Activated naive CD4-positive, alpha-beta T cell treated with anti-CD3 and anti-CD28 coated beads, Interleukin-2, amount 50 U/mL, for 72 hours (primary cell): Measurements from ENCODE around the gene PDE4B. TPM values are rescaled to one million over a fixed set of nuclear protein-coding genes. Genes with fewer than 3 reads are reported as not detected.
A peak's percentile ranks its signal among the peaks of the same experiment; 100 is the strongest.
"Not testable (repeated sequence)": the region's sequence is repeated elsewhere in the genome, so short reads cannot be mapped to it uniquely, and the experiment has no call there.

Source experiments
- ATAC-seq, 2 donors: fragments of 150-1000 bp; cut with Tn5 transposase; 2 replicates each; pipeline ENCODE4 v1.10.0; 2021; ENCODE audit warnings: mild to moderate bottlenecking in 2 of 2, moderate library complexity in 2 of 2
- DNase-seq, 2 donors: peaks; one replicate each; pipeline ENCODE4 v3.0.0; 2021 to 2022; ENCODE audit warnings: low spot score in 2 of 2
- H3K27ac Mint-ChIP-seq, 2 donors: one replicate each; pipeline ENCODE4 v1.8.0; 2022; ENCODE audit warnings: mild to moderate bottlenecking in 2 of 2, mixed read lengths in 2 of 2
- H3K36me3 Mint-ChIP-seq, 2 donors: one replicate each; pipeline ENCODE4 v1.8.0; 2022; ENCODE audit warnings: mixed read lengths in 2 of 2
- H3K9me3 Mint-ChIP-seq, 2 donors: one replicate each; pipeline ENCODE4 v1.8.0; 2022; ENCODE audit warnings: mixed read lengths in 2 of 2
- total RNA-seq, 2 donors: library from RNA; stranded (reverse); gene quantifications; one replicate each; pipeline ENCODE4 v1.2.3, GENCODE V29; 2022

PDE4B gene
- total RNA-seq, 2 donors from 2014 or later = 23.8 to 25.6 TPM

GRCh38 chr1:66033781-66034180, 241.1 kb downstream of the PDE4B start:
- Mint-ChIP-seq H3K27ac (no peak overlapping the region), H3K9me3 (peaks cover 5 to 9% of the 10 kb centered on the region in 2 donors), H3K36me3 (peaks cover 0 to 10% of the 10 kb centered on the region in 2 donors)
- DNase-seq (no peak), ATAC-seq (peak in 1 of 2 donors; percentile 62)

- ATAC-seq = no peak
- Mint-ChIP-seq H3K9me3 (peaks cover 0 to 5% of the 10 kb centered on the region in 2 donors), H3K36me3 (no peaks in the 10 kb centered on the region), H3K27ac (no peak overlapping the region)
- no peak for DNase-seq
Observed at GRCh38 chr1:66035616-66036245, 243.0 kb downstream of the PDE4B start.

- DNase-seq = no peak
- Mint-ChIP-seq H3K27ac (no peak overlapping the region), H3K36me3 (no peaks in the 10 kb centered on the region), H3K9me3 (no peaks in the 10 kb centered on the region)
- no peak for ATAC-seq
Observed at GRCh38 chr1:66041654-66042053, 249.0 kb downstream of the PDE4B start.

- H3K36me3 Mint-ChIP-seq = no peaks in the 10 kb centered on the region
- DNase-seq = no peak
- no peaks in the 10 kb centered on the region for H3K9me3 Mint-ChIP-seq
- no peak overlapping the region for H3K27ac Mint-ChIP-seq
- no peak for ATAC-seq
Observed at GRCh38 chr1:66043186-66043585, 250.5 kb downstream of the PDE4B start.

- ATAC-seq (no peak), DNase-seq (no peak)
- Mint-ChIP-seq H3K27ac (no peak overlapping the region), H3K9me3 (no peaks in the 10 kb centered on the region), H3K36me3 (no peaks in the 10 kb centered on the region)
Observed at GRCh38 chr1:66044912-66045311, 252.2 kb downstream of the PDE4B start.

GRCh38 chr1:66046415-66046814, 253.7 kb downstream of the PDE4B start:
- H3K9me3 Mint-ChIP-seq = no peaks in the 10 kb centered on the region
- no peak overlapping the region for H3K27ac Mint-ChIP-seq
- H3K36me3 Mint-ChIP-seq = no peaks in the 10 kb centered on the region
- ATAC-seq (no peak), DNase-seq (no peak)

- Mint-ChIP-seq H3K9me3 (no peaks in the 10 kb centered on the region), H3K36me3 (no peaks in the 10 kb centered on the region), H3K27ac (peak overlapping the region in 1 of 2 donors; percentile 2)
- no peak for DNase-seq
- no peak for ATAC-seq
Observed at GRCh38 chr1:66048011-66048410, 255.3 kb downstream of the PDE4B start.

- no peaks in the 10 kb centered on the region for H3K9me3 Mint-ChIP-seq
- DNase-seq = no peak
- no peaks in the 10 kb centered on the region for H3K36me3 Mint-ChIP-seq
- no peak overlapping the region for H3K27ac Mint-ChIP-seq
- no peak for ATAC-seq
Observed at GRCh38 chr1:66050123-66050522, 257.4 kb downstream of the PDE4B start.

- Mint-ChIP-seq H3K36me3 (no peaks in the 10 kb centered on the region), H3K27ac (peak overlapping the region in 1 of 2 donors; percentile 45), H3K9me3 (no peaks in the 10 kb centered on the region)
- ATAC-seq (no peak), DNase-seq (no peak)
Observed at GRCh38 chr1:66050633-66051032, 257.9 kb downstream of the PDE4B start.

GRCh38 chr1:66055092-66055491, 262.4 kb downstream of the PDE4B start:
- Mint-ChIP-seq H3K27ac (no peak overlapping the region), H3K9me3 (peaks cover 4% of the 10 kb centered on the region in 2 donors), H3K36me3 (peaks cover 4 to 6% of the 10 kb centered on the region in 2 donors)
- DNase-seq = no peak
- no peak for ATAC-seq

- not testable (repeated sequence) for H3K36me3 Mint-ChIP-seq, H3K27ac Mint-ChIP-seq, DNase-seq, H3K9me3 Mint-ChIP-seq, ATAC-seq
Observed at GRCh38 chr1:66057448-66057847, 264.8 kb downstream of the PDE4B start.

GRCh38 chr1:66058558-66058957, 265.9 kb downstream of the PDE4B start:
- DNase-seq (no peak), ATAC-seq (no peak)
- Mint-ChIP-seq H3K36me3 (peaks cover 4 to 6% of the 10 kb centered on the region in 2 donors), H3K9me3 (peaks cover 4% of the 10 kb centered on the region in 2 donors), H3K27ac (no peak overlapping the region)

- H3K36me3 Mint-ChIP-seq = not testable (repeated sequence)
Observed at GRCh38 chr1:66067219-66067618, 274.5 kb downstream of the PDE4B start.

GRCh38 chr1:66069976-66070876, 277.5 kb downstream of the PDE4B start:
- Mint-ChIP-seq H3K9me3 (no peaks in the 10 kb centered on the region), H3K36me3 (no peaks in the 10 kb centered on the region)
- DNase-seq = no peak

More at GRCh38 chr1:66067219-66067618, 274.5 kb downstream of the PDE4B start:
- not testable (repeated sequence) for ATAC-seq, H3K9me3 Mint-ChIP-seq, DNase-seq, H3K27ac Mint-ChIP-seq

GRCh38 chr1:66073388-66073787, 280.7 kb downstream of the PDE4B start:
- no peak for DNase-seq
- no peaks in the 10 kb centered on the region for H3K36me3 Mint-ChIP-seq
- no peak overlapping the region for H3K27ac Mint-ChIP-seq
- no peaks in the 10 kb centered on the region for H3K9me3 Mint-ChIP-seq
- no peak for ATAC-seq

More at GRCh38 chr1:66069976-66070876, 277.5 kb downstream of the PDE4B start:
- ATAC-seq = no peak
- no peak overlapping the region for H3K27ac Mint-ChIP-seq

- DNase-seq (no peak), ATAC-seq (no peak)
- Mint-ChIP-seq H3K27ac (no peak overlapping the region), H3K9me3 (no peaks in the 10 kb centered on the region), H3K36me3 (no peaks in the 10 kb centered on the region)
Observed at GRCh38 chr1:66074147-66074546, 281.5 kb downstream of the PDE4B start.

- H3K9me3 Mint-ChIP-seq = no peaks in the 10 kb centered on the region
- ATAC-seq = no peak
- H3K27ac Mint-ChIP-seq = no peak overlapping the region
- DNase-seq = no peak
- no peaks in the 10 kb centered on the region for H3K36me3 Mint-ChIP-seq
Observed at GRCh38 chr1:66078412-66078811, 285.7 kb downstream of the PDE4B start.
